ENCODE data around the gene ATP6V0E2. TPM values are rescaled to one million over a fixed set of nuclear protein-coding genes. Genes with fewer than 3 reads are reported as not detected.

ATP6V0E2 gene
- total RNA-seq, 1 donor from 2014 or later = 16.0 TPM

GRCh38 chr7:149838224-149838991 is 35.4 kb upstream of the ATP6V0E2 start, which contains the start of gene ZNF862:
TSS of gene ZNF862 (plus strand) at chr7:149838375. CDS start at chr7:149838612, 237 bp downstream.
- peaks cover 16% of the 10 kb centered on the region for H3K27me3 Mint-ChIP-seq (ENCODE audit: low read depth, unreplicated experiment)
- peaks cover 8% of the 10 kb centered on the region for H3K4me1 ChIP-seq (ENCODE audit: insufficient read depth, low read length)
- H3K4me1 Mint-ChIP-seq (ENCODE audit: low read depth, unreplicated experiment) = peaks cover 1% of the 10 kb centered on the region
- peak within 1 kb of the TSS; percentile 28 for H3K27ac Mint-ChIP-seq (ENCODE audit: unreplicated experiment)
- peak within 1 kb of the TSS; percentile 91 for H2AFZ ChIP-seq (ENCODE audit: low read depth, low read length)
- peak within 1 kb of the TSS; percentile 88 for H3K4me3 Mint-ChIP-seq (ENCODE audit: unreplicated experiment)
- peak; percentile 80 for FAIRE-seq
- H3K9me3 ChIP-seq (ENCODE audit: insufficient read depth, low read depth, low read length) = no peaks in the 10 kb centered on the region
- peak within 1 kb of the TSS; percentile 84 for H3K4me3 ChIP-seq (ENCODE audit: insufficient read depth, low read depth, low read length)
- H3K27ac ChIP-seq (ENCODE audit: low read depth, low read length) = peak within 1 kb of the TSS; percentile 59
- H3K9ac ChIP-seq (ENCODE audit: low read length) = peak within 1 kb of the TSS; percentile 87
- no peaks in the 10 kb centered on the region for H3K36me3 Mint-ChIP-seq (ENCODE audit: low read depth, unreplicated experiment)
- H3K9me3 Mint-ChIP-seq (ENCODE audit: unreplicated experiment) = no peaks in the 10 kb centered on the region
- H3K27me3 ChIP-seq (ENCODE audit: insufficient read depth, low read length) = peaks cover 9% of the 10 kb centered on the region
- no peaks in the 10 kb centered on the region for H4K20me1 ChIP-seq (ENCODE audit: insufficient read depth, low read length)
- H3K79me2 ChIP-seq (ENCODE audit: insufficient read depth, low read length) = peaks cover 14% of the 10 kb centered on the region
- peak within 1 kb of the TSS; percentile 94 for H3K4me2 ChIP-seq (ENCODE audit: low read length)
- peak; percentile 95 for DNase-seq (ENCODE audit: low read depth)
- no peaks in the 10 kb centered on the region for H3K36me3 ChIP-seq (ENCODE audit: insufficient read depth, low read length)
- TF ChIP-seq EZH2 (IDR thresholded peaks at IDR 0.05; ENCODE audit: insufficient read depth, low read length) (no peak), CTCF (IDR thresholded peaks at IDR 0.05; ENCODE audit: insufficient read depth, low read depth, low read length) (no peak)

- Histone ChIP-seq H3K36me3 (ENCODE audit: insufficient read depth, low read length) (no peaks in the 10 kb centered on the region), H3K27me3 (ENCODE audit: insufficient read depth, low read length) (peaks cover 9% of the 10 kb centered on the region), H4K20me1 (ENCODE audit: insufficient read depth, low read length) (no peaks in the 10 kb centered on the region), H3K9ac (ENCODE audit: low read length) (peak overlapping the region; percentile 87), H2AFZ (ENCODE audit: low read depth, low read length) (peak overlapping the region; percentile 91), H3K9me3 (ENCODE audit: insufficient read depth, low read depth, low read length) (no peaks in the 10 kb centered on the region), H3K27ac (ENCODE audit: low read depth, low read length) (peak overlapping the region; percentile 59), H3K4me1 (ENCODE audit: insufficient read depth, low read length) (peaks cover 8% of the 10 kb centered on the region), H3K79me2 (ENCODE audit: insufficient read depth, low read length) (peaks cover 14% of the 10 kb centered on the region), H3K4me3 (ENCODE audit: insufficient read depth, low read depth, low read length) (peak overlapping the region; percentile 84), H3K4me2 (ENCODE audit: low read length) (peak overlapping the region; percentile 94)
- Mint-ChIP-seq H3K36me3 (ENCODE audit: low read depth, unreplicated experiment) (no peaks in the 10 kb centered on the region), H3K4me3 (ENCODE audit: unreplicated experiment) (peak overlapping the region; percentile 87), H3K4me1 (ENCODE audit: low read depth, unreplicated experiment) (peaks cover 1% of the 10 kb centered on the region), H3K9me3 (ENCODE audit: unreplicated experiment) (no peaks in the 10 kb centered on the region), H3K27me3 (ENCODE audit: low read depth, unreplicated experiment) (peaks cover 13% of the 10 kb centered on the region), H3K27ac (ENCODE audit: unreplicated experiment) (peak overlapping the region; percentile 28)
- FAIRE-seq = no peak
- DNase-seq (ENCODE audit: low read depth) = peak; percentile 14
- TF ChIP-seq CTCF (IDR thresholded peaks at IDR 0.05; ENCODE audit: insufficient read depth, low read depth, low read length) (no peak), EZH2 (IDR thresholded peaks at IDR 0.05; ENCODE audit: insufficient read depth, low read length) (no peak)
Measured at GRCh38 chr7:149838992-149839408, 34.8 kb upstream of the ATP6V0E2 start.

DNA sequence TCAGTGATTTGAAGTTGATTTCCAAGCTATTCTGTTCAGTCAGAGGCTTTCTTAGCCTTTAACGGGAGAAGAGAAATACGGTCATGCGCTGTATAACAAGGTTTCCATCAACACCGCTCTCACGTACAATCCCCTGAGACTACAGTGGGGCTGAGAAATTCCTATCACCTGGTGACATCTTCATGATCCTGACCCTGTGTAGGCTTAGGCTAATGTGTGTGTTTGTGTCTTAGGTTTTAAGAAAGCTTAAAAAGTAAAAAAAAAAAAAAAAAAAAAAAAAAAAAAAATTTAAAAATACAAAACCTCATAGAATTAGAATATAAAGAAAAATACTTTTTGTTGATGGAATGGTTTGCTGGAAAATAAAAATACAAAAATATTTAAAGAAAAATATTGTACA is 33.8 kb upstream of the ATP6V0E2 start:
- H3K27me3 Mint-ChIP-seq (ENCODE audit: low read depth, unreplicated experiment) = peaks cover 5% of the 10 kb centered on the region
- peaks cover 2% of the 10 kb centered on the region for H3K36me3 Mint-ChIP-seq (ENCODE audit: low read depth, unreplicated experiment)
- Histone ChIP-seq H4K20me1 (ENCODE audit: insufficient read depth, low read length) (no peaks in the 10 kb centered on the region), H2AFZ (ENCODE audit: low read depth, low read length) (no peak overlapping the region), H3K9ac (ENCODE audit: low read length) (no peak overlapping the region), H3K4me3 (ENCODE audit: insufficient read depth, low read depth, low read length) (no peak overlapping the region), H3K9me3 (ENCODE audit: insufficient read depth, low read depth, low read length) (no peaks in the 10 kb centered on the region), H3K27ac (ENCODE audit: low read depth, low read length) (no peak overlapping the region), H3K4me2 (ENCODE audit: low read length) (no peak overlapping the region), H3K36me3 (ENCODE audit: insufficient read depth, low read length) (no peaks in the 10 kb centered on the region), H3K79me2 (ENCODE audit: insufficient read depth, low read length) (peaks cover 14% of the 10 kb centered on the region), H3K4me1 (ENCODE audit: insufficient read depth, low read length) (peaks cover 8% of the 10 kb centered on the region), H3K27me3 (ENCODE audit: insufficient read depth, low read length) (peaks cover under 1% of the 10 kb centered on the region)
- peak overlapping the region; percentile 87 for H3K4me3 Mint-ChIP-seq (ENCODE audit: unreplicated experiment)
- H3K4me1 Mint-ChIP-seq (ENCODE audit: low read depth, unreplicated experiment) = peaks cover 1% of the 10 kb centered on the region
- FAIRE-seq = no peak
- H3K9me3 Mint-ChIP-seq (ENCODE audit: unreplicated experiment) = no peaks in the 10 kb centered on the region
- H3K27ac Mint-ChIP-seq (ENCODE audit: unreplicated experiment) = no peak overlapping the region
- TF ChIP-seq CTCF (IDR thresholded peaks at IDR 0.05; ENCODE audit: insufficient read depth, low read depth, low read length) (no peak), EZH2 (IDR thresholded peaks at IDR 0.05; ENCODE audit: insufficient read depth, low read length) (no peak)
- DNase-seq (ENCODE audit: low read depth) = no peak

Measured in astrocyte (in vitro differentiated cells and primary cell).